Neural cell (in vitro differentiated cells): ENCODE data around the gene TBC1D25.

Experiments used
- EP300 ChIP-seq: fragments of 450-650 bp; conservative IDR thresholded peaks from 2 replicates; pipeline ENCODE4 v1.6.1; 2014; ENCODE audit warnings: antibody characterized with exemption, mild to moderate bottlenecking, moderate library complexity; ENCODE audit not compliant: poor library complexity, severe bottlenecking
- EZH2 ChIP-seq: fragments of 200-600, 300-800 bp; shearing (Covaris generic), sonication (generic); IDR thresholded peaks from 2 replicates; pipeline ENCODE4 v1.6.1; 2014; ENCODE audit warnings: antibody characterized with exemption, low read length, borderline replicate concordance, mild to moderate bottlenecking; ENCODE audit not compliant: insufficient read depth, poor library complexity, severe bottlenecking
- MXI1 ChIP-seq: fragments of 450-650 bp; conservative IDR thresholded peaks from 2 replicates; pipeline ENCODE4 v1.6.1; 2014; ENCODE audit warnings: antibody characterized with exemption, mild to moderate bottlenecking; ENCODE audit not compliant: poor library complexity, severe bottlenecking
- POLR2AphosphoS5 ChIP-seq: IDR thresholded peaks from 2 replicates; pipeline ENCODE4 v1.6.1; 2012
- RAD21 ChIP-seq: fragments of 450-650 bp; conservative IDR thresholded peaks from 2 replicates; pipeline ENCODE4 v1.6.1; 2014; ENCODE audit warnings: antibody characterized with exemption, mild to moderate bottlenecking, moderate library complexity
- SMC3 ChIP-seq: fragments of 450-650 bp; conservative IDR thresholded peaks from 2 replicates; pipeline ENCODE4 v1.6.1; 2014; ENCODE audit warnings: antibody characterized with exemption, mild to moderate bottlenecking, moderate library complexity; ENCODE audit not compliant: poor library complexity
- TAF1 ChIP-seq: IDR thresholded peaks from 2 replicates; pipeline ENCODE4 v1.6.1; 2012; ENCODE audit warnings: low read depth
- TF ChIP-seq, protein P1 (sequence below): fragments of 450-650 bp; IDR thresholded peaks from 2 replicates; pipeline ENCODE4 v1.5.1; 2014; ENCODE audit warnings: antibody characterized with exemption, mild to moderate bottlenecking, moderate library complexity; ENCODE audit not compliant: poor library complexity, severe bottlenecking
- TF ChIP-seq, protein P2 (sequence below): IDR thresholded peaks from 2 replicates; pipeline ENCODE4 v1.6.1; 2012; ENCODE audit warnings: borderline replicate concordance

- TF ChIP-seq POLR2AphosphoS5 (no peak), RAD21 (no peak), MXI1 (no peak), SMC3 (no peak), EZH2 (no peak), EP300 (no peak), TAF1 (no peak)
- TF ChIP-seq, protein P1, sequence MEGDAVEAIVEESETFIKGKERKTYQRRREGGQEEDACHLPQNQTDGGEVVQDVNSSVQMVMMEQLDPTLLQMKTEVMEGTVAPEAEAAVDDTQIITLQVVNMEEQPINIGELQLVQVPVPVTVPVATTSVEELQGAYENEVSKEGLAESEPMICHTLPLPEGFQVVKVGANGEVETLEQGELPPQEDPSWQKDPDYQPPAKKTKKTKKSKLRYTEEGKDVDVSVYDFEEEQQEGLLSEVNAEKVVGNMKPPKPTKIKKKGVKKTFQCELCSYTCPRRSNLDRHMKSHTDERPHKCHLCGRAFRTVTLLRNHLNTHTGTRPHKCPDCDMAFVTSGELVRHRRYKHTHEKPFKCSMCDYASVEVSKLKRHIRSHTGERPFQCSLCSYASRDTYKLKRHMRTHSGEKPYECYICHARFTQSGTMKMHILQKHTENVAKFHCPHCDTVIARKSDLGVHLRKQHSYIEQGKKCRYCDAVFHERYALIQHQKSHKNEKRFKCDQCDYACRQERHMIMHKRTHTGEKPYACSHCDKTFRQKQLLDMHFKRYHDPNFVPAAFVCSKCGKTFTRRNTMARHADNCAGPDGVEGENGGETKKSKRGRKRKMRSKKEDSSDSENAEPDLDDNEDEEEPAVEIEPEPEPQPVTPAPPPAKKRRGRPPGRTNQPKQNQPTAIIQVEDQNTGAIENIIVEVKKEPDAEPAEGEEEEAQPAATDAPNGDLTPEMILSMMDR, result no peak
- TF ChIP-seq, protein P2, sequence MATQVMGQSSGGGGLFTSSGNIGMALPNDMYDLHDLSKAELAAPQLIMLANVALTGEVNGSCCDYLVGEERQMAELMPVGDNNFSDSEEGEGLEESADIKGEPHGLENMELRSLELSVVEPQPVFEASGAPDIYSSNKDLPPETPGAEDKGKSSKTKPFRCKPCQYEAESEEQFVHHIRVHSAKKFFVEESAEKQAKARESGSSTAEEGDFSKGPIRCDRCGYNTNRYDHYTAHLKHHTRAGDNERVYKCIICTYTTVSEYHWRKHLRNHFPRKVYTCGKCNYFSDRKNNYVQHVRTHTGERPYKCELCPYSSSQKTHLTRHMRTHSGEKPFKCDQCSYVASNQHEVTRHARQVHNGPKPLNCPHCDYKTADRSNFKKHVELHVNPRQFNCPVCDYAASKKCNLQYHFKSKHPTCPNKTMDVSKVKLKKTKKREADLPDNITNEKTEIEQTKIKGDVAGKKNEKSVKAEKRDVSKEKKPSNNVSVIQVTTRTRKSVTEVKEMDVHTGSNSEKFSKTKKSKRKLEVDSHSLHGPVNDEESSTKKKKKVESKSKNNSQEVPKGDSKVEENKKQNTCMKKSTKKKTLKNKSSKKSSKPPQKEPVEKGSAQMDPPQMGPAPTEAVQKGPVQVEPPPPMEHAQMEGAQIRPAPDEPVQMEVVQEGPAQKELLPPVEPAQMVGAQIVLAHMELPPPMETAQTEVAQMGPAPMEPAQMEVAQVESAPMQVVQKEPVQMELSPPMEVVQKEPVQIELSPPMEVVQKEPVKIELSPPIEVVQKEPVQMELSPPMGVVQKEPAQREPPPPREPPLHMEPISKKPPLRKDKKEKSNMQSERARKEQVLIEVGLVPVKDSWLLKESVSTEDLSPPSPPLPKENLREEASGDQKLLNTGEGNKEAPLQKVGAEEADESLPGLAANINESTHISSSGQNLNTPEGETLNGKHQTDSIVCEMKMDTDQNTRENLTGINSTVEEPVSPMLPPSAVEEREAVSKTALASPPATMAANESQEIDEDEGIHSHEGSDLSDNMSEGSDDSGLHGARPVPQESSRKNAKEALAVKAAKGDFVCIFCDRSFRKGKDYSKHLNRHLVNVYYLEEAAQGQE, result no peak
Observed at GRCh38 chrX:48591255-48591791, 51.8 kb downstream of the TBC1D25 start.
